Nephron progenitor cell (in vitro differentiated cells): ENCODE measurements around the gene HIVEP3.

Experiments
- DNase-seq: peaks from one replicate; pipeline ENCODE4 v3.0.0; 2021
- H3K27ac Mint-ChIP-seq: 2 replicates; pipeline ENCODE4 v1.8.0; 2021; ENCODE audit warnings: mild to moderate bottlenecking, moderate library complexity, mixed read lengths
- H3K27me3 Mint-ChIP-seq: 2 replicates; pipeline ENCODE4 v1.8.0; 2021; ENCODE audit warnings: mild to moderate bottlenecking, low read depth, mixed read lengths; ENCODE audit not compliant: poor library complexity
- H3K36me3 Mint-ChIP-seq: 2 replicates; pipeline ENCODE4 v1.8.0; 2021; ENCODE audit warnings: low read depth, mixed read lengths
- H3K4me1 Mint-ChIP-seq: 2 replicates; pipeline ENCODE4 v1.8.0; 2021; ENCODE audit warnings: mixed read lengths
- H3K4me3 Mint-ChIP-seq: 2 replicates; pipeline ENCODE4 v1.8.0; 2021; ENCODE audit warnings: mild to moderate bottlenecking, moderate library complexity, mixed read lengths
- H3K9me3 Mint-ChIP-seq: 2 replicates; pipeline ENCODE4 v1.8.0; 2021; ENCODE audit warnings: mild to moderate bottlenecking, moderate library complexity, mixed read lengths
- TF ChIP-seq, protein P1 (sequence below): fragments of 200-600 bp; sonication (generic); IDR thresholded peaks from 2 replicates; pipeline ENCODE4 v1.5.0; 2021; ENCODE audit warnings: antibody characterized with exemption

HIVEP3 gene

DNA sequence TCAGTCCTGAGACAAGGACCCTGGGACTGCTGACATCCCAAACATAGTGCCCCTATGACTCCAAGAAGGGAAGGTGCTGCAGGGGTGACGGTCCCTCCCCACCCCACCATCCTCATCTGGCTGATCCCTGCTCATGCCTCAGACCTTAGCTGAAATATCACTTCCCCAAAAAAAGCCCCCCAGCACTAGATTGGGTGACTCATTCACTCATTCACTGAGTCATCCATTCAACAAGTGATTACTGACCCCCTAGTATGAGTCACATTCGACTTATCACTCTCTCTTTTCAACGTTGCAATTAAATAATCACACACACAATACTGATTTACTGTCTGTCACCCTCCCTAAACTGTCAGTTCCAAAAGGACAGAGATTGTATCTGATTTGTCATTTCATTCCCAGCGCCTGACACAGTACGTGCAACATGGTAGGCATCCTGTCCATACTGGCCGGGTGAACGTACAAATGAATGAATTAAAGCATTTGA is 48.6 kb downstream of the HIVEP3 start:
- Mint-ChIP-seq H3K27ac (no peak overlapping the region), H3K9me3 (no peaks in the 10 kb centered on the region), H3K4me3 (no peak overlapping the region), H3K27me3 (peaks cover 4% of the 10 kb centered on the region), H3K36me3 (no peaks in the 10 kb centered on the region), H3K4me1 (peaks cover 37% of the 10 kb centered on the region)
- TF ChIP-seq, protein P1, sequence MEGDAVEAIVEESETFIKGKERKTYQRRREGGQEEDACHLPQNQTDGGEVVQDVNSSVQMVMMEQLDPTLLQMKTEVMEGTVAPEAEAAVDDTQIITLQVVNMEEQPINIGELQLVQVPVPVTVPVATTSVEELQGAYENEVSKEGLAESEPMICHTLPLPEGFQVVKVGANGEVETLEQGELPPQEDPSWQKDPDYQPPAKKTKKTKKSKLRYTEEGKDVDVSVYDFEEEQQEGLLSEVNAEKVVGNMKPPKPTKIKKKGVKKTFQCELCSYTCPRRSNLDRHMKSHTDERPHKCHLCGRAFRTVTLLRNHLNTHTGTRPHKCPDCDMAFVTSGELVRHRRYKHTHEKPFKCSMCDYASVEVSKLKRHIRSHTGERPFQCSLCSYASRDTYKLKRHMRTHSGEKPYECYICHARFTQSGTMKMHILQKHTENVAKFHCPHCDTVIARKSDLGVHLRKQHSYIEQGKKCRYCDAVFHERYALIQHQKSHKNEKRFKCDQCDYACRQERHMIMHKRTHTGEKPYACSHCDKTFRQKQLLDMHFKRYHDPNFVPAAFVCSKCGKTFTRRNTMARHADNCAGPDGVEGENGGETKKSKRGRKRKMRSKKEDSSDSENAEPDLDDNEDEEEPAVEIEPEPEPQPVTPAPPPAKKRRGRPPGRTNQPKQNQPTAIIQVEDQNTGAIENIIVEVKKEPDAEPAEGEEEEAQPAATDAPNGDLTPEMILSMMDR: no peak
- no peak for DNase-seq

DNA sequence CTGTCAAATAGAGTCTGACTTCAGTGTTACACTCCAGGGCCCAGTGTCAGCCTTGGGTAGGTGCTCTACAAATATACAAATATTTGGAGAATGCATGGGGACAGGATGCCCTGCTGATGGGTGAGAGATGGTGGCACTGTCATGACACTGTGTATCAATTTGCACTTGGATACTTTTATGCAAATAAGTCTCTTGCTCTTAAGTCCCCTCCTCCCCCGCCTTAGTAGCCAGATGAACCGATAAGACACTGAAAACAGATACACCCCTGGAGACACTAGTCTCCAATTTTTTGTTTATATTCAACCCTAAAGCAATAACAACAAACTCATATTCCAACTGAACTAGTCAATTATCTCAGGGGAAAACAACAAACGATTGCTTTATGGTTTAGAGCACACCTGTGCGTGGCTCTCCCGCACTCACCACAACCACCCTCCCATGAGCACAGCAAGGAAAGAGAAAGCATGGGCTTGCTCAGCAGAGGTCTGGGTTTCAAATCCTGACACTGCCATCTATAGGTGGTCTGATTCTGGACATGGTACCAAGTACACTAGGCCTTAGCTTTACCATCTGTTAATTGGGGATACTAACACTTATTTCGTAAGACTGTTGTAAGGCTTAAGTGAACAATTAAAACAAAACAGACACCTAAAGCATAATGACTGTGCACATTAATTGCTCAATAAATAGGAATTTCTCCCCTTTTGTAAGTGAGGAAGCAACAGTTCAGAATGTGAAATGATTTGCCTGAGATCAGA is 50.3 kb downstream of the HIVEP3 start:
- DNase-seq: no peak
- H3K9me3 Mint-ChIP-seq: no peaks in the 10 kb centered on the region
- no peak overlapping the region for H3K4me3 Mint-ChIP-seq
- no peak overlapping the region for H3K27ac Mint-ChIP-seq
- H3K36me3 Mint-ChIP-seq: no peaks in the 10 kb centered on the region
- TF ChIP-seq, protein P1: no peak
- peaks cover 4% of the 10 kb centered on the region for H3K27me3 Mint-ChIP-seq
- peaks cover 40% of the 10 kb centered on the region for H3K4me1 Mint-ChIP-seq

DNA sequence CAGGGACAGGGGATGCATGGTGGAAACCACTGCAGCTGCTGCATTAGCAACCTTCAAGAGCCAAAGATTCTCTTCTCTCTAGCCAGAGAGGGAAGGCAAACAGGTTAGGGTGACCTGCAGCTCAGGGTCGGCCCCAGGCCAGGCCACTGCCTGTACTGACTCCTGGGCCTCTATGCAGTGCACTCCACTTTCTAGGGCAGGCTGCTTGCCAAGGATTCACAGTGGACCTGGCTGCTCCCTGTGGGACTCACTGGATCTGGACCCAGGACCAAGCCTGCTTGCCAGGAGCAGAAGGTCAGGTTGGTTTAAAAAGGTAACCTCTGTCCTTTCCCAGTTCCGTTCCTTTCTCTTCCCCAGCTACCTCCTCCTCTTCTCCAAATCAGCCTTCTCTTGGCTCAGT is 52.4 kb downstream of the HIVEP3 start:
- TF ChIP-seq, protein P1: no peak
- no peak for DNase-seq
- Mint-ChIP-seq H3K4me1 (peaks cover 62% of the 10 kb centered on the region), H3K9me3 (no peaks in the 10 kb centered on the region), H3K36me3 (no peaks in the 10 kb centered on the region), H3K27ac (no peak overlapping the region), H3K4me3 (no peak overlapping the region), H3K27me3 (peaks cover 9% of the 10 kb centered on the region)

DNA sequence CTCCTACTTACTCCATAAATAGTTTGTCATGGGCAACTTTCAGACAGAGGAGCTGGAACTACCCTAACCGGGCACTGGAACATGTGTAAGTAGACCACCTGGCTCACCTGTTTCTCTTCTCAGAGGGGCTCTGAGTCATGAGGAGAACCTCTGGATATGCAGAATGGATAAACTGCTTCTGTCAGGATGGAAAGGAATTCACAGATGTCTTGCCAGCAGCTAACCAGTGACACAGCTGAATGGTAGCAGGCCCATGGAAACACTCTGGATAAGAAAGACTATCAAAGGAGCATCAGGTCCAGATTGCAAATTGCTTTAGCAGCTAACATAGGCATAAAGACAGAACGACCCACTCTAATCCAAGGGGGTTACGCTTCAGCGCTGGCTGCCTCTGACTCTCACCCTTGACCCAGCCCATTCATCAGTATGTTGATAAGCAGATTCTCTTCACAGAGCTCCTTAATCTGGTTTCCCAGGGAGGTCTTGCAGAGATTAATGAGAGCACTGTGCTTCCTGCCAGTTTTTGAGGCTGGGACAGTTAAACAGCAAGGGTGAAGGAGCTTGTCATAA is 54.2 kb downstream of the HIVEP3 start:
- Mint-ChIP-seq H3K4me3 (no peak overlapping the region), H3K4me1 (peaks cover 64% of the 10 kb centered on the region), H3K36me3 (no peaks in the 10 kb centered on the region), H3K9me3 (no peaks in the 10 kb centered on the region), H3K27ac (no peak overlapping the region), H3K27me3 (peaks cover 9% of the 10 kb centered on the region)
- TF ChIP-seq, protein P1: no peak
- peak; percentile 16 for DNase-seq

DNA sequence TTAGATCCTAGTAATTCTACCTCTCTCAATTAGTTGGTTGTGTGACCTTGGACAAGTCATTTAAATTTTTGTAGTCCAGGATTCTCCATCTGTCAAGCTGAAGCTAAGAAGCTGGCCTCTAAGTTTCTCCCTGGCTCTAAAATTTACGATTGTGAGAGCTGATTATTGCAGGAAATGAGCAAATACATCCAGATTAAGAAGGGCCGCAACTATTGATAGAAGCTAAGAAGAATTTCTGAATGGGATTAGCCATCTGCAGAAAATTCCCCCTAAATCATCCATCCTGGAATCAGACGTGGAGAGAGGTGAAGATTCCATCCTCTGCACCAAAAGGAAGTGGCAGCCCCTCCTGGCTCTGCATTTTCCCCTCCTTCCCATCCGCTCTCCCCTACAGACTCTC is 55.0 kb downstream of the HIVEP3 start:
- H3K27ac Mint-ChIP-seq: no peak overlapping the region
- DNase-seq: no peak
- no peaks in the 10 kb centered on the region for H3K36me3 Mint-ChIP-seq
- H3K4me1 Mint-ChIP-seq: peaks cover 64% of the 10 kb centered on the region
- TF ChIP-seq, protein P1: no peak
- no peak overlapping the region for H3K4me3 Mint-ChIP-seq
- no peaks in the 10 kb centered on the region for H3K9me3 Mint-ChIP-seq
- H3K27me3 Mint-ChIP-seq: peaks cover 9% of the 10 kb centered on the region
